HEK293 (cell line): ENCODE results near the gene SREBF1.
A peak's percentile ranks its signal among the peaks of the same experiment; 100 is the strongest.

Experiments
- KLF1 ChIP-seq: fragments of 450-650 bp; formaldehyde crosslinking; IDR thresholded peaks from 2 replicates; pipeline ENCODE4 v1.5.1; 2016; ENCODE audit warnings: missing biosample characterization, missing genetic modification characterization
- TCF7L2 ChIP-seq: IDR thresholded peaks from 2 replicates; pipeline ENCODE4 v1.6.1; 2011; ENCODE audit warnings: low read depth, mild to moderate bottlenecking, inconsistent platforms, low read length, moderate library complexity, borderline replicate concordance
- YY1 ChIP-seq: fragments of 450-650 bp; formaldehyde crosslinking; IDR thresholded peaks from 2 replicates; pipeline ENCODE4 v1.5.1; 2018; ENCODE audit warnings: missing biosample characterization, missing genetic modification characterization
- ZBTB1 ChIP-seq: fragments of 450-650 bp; formaldehyde crosslinking; IDR thresholded peaks from 2 replicates; pipeline ENCODE4 v1.5.1; 2016; ENCODE audit warnings: missing biosample characterization, missing genetic modification characterization
- ZNF274 ChIP-seq, 2 experiments: fragments of 200-500 bp in 1 of 2; fragments of 450-650 bp in 1 of 2; sonication (Bioruptor generic) in 1 of 2; formaldehyde crosslinking in 1 of 2; IDR thresholded peaks; 2 replicates each; pipeline versions ENCODE4 v1.5.1 to v1.6.1; 2014 to 2016; ENCODE audit warnings: borderline replicate concordance in 1 of 2, inconsistent platforms in 1 of 2, low read length in 1 of 2, missing biosample characterization in 1 of 2, missing genetic modification characterization in 1 of 2
- ZNF585B ChIP-seq: fragments of 450-650 bp; formaldehyde crosslinking; IDR thresholded peaks from 2 replicates; pipeline ENCODE4 v1.5.1; 2016; ENCODE audit warnings: missing biosample characterization, missing genetic modification characterization
- ZNF596 ChIP-seq: fragments of 450-650 bp; IDR thresholded peaks from 2 replicates; pipeline ENCODE4 v1.5.0; 2018; ENCODE audit warnings: missing biosample characterization, mild to moderate bottlenecking, missing genetic modification characterization, moderate library complexity
- ZNF660 ChIP-seq: fragments of 450-650 bp; IDR thresholded peaks from 2 replicates; pipeline ENCODE4 v1.5.1; 2018; ENCODE audit warnings: missing biosample characterization, mild to moderate bottlenecking, missing genetic modification characterization
- ZSCAN30 ChIP-seq: fragments of 450-650 bp; IDR thresholded peaks from 2 replicates; pipeline ENCODE4 v1.5.1; 2018; ENCODE audit warnings: missing biosample characterization, mild to moderate bottlenecking, missing genetic modification characterization, moderate library complexity
- TF ChIP-seq, protein P1 (sequence below): fragments of 450-650 bp; formaldehyde crosslinking; IDR thresholded peaks from 2 replicates; pipeline ENCODE4 v1.5.1; 2016; ENCODE audit warnings: missing biosample characterization, missing genetic modification characterization

DNA sequence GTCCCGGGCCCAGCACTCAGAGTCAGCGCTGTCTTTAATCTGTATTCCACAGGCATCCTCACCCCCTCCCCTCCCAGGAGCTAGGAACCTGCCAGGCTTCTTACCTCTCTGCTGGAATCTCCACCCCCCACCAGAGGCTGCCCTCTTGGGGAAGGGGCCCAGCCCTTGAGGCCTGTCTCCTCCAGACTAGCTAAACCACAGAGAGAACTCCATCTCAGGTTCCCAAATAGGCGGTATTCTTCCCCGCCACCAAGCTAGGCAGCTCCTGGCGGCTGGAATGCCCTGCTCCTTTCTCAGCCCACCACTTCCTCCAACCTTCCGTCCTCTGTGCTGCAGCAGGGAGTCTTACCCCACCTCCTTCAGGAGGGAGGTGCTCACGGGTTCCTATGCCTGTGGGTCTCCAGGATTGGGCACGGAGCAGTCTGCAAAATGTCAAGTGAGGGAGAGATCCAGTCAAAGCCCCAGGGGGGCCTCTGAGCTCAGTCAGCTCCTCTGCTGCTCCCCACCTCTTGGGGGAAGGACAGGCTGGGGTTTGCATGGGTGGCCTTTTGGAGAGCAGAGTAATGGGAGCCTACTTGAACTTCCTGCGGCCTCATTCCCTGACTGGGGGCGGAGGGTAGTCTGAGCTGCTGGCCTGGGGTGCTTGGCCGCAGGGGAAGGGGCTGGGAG is 55.7 kb downstream of the SREBF1 start:
- TF ChIP-seq ZNF596 (tag by site-specific recombination) (no peak), TCF7L2 (no peak), YY1 (tag by site-specific recombination) (no peak), ZSCAN30 (tag by site-specific recombination) (0 out of 2 replicates have a peak, but pooled peaks have one; percentile 6), ZNF585B (tag by site-specific recombination) (no peak), ZNF660 (tag by site-specific recombination) (no peak), KLF1 (tag by site-specific recombination) (no peak), ZBTB1 (tag by site-specific recombination) (no peak), ZNF274 (IDR thresholded peaks at IDR 0.05; ENCODE audit: low read length) (no peak), ZNF274 (tag by site-specific recombination; IDR thresholded peaks at IDR 0.05; ENCODE audit: borderline replicate concordance) (no peak)
- TF ChIP-seq, protein P1, sequence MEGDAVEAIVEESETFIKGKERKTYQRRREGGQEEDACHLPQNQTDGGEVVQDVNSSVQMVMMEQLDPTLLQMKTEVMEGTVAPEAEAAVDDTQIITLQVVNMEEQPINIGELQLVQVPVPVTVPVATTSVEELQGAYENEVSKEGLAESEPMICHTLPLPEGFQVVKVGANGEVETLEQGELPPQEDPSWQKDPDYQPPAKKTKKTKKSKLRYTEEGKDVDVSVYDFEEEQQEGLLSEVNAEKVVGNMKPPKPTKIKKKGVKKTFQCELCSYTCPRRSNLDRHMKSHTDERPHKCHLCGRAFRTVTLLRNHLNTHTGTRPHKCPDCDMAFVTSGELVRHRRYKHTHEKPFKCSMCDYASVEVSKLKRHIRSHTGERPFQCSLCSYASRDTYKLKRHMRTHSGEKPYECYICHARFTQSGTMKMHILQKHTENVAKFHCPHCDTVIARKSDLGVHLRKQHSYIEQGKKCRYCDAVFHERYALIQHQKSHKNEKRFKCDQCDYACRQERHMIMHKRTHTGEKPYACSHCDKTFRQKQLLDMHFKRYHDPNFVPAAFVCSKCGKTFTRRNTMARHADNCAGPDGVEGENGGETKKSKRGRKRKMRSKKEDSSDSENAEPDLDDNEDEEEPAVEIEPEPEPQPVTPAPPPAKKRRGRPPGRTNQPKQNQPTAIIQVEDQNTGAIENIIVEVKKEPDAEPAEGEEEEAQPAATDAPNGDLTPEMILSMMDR (tag by site-specific recombination), result peak; percentile 94
